ENCODE measurements around the gene AGPS.

GRCh38 chr2:177392373-177393202 lies at the start of gene AGPS:
- no peak for TF ChIP-seq SMC3 (IDR thresholded peaks at IDR 0.05; ENCODE audit: low read depth, low read length)
- TF ChIP-seq CTCF (IDR thresholded peaks at IDR 0.05), result no peak; the same call in 1 of the 2 replicates
- TF ChIP-seq EP300 (IDR thresholded peaks at IDR 0.05; ENCODE audit: borderline replicate concordance in 1 of 2, low read depth in 1 of 2, low read length in 1 of 2), result no peak
- TF ChIP-seq RCOR1 (IDR thresholded peaks at IDR 0.05; ENCODE audit: low read length), result no peak
- TF ChIP-seq REST (IDR thresholded peaks at IDR 0.05; ENCODE audit: low read depth, low read length), result no peak

All from SK-N-SH (cell line).